NCI-H1092 treated with DMSO at 0.1 percent for 48 hours (cell line): ENCODE results near the gene TRIB2.

Experiments
- DNase-seq: peaks from one replicate; lab custom pipeline; 2025; lab: John Stamatoyannopoulos, UW

TRIB2 gene

GRCh38 chr2:12778811-12779579 is 62.3 kb downstream of the TRIB2 start:
- no peak for DNase-seq

GRCh38 chr2:12781329-12781728 is 64.6 kb downstream of the TRIB2 start:
- DNase-seq: no peak

- DNase-seq: no peak
Measured at GRCh38 chr2:12787891-12788801, 71.4 kb downstream of the TRIB2 start.

- DNase-seq: no peak
Measured at GRCh38 chr2:12791906-12792305, 75.2 kb downstream of the TRIB2 start.
